Inflammatory macrophage treated with lipopolysaccharide for 1 hour (primary cell): ENCODE results near the gene TP53RK.

ENCODE experiments used
- DNase-seq, 2 donors: peaks; one replicate each; pipeline ENCODE4 v3.0.0-alpha.2; 2020 to 2022

Gene TP53RK

DNA sequence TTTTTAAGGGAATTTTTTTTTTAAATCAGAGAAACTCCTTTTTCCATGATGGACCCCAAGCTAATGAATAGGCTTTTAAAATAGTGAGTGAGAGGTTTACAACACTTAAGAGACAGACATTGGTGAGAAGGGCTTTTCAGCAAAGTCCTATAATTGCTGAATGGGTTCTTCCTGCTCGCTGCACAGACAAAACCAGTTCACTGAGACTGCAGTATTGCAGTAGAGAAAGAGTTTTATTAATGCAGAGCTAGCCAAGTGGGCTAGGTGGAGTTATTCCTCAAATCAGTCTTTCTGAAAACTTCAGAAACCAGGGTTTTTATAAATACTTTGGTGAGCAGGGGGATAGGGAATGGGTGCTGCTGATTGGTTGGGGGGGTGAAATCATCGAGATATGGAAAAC is 17.0 kb upstream of the TP53RK start:
- DNase-seq, result no peak

- DNase-seq, result no peak
Observed at GRCh38 chr20:46705378-46705729, 16.1 kb upstream of the TP53RK start.

DNA sequence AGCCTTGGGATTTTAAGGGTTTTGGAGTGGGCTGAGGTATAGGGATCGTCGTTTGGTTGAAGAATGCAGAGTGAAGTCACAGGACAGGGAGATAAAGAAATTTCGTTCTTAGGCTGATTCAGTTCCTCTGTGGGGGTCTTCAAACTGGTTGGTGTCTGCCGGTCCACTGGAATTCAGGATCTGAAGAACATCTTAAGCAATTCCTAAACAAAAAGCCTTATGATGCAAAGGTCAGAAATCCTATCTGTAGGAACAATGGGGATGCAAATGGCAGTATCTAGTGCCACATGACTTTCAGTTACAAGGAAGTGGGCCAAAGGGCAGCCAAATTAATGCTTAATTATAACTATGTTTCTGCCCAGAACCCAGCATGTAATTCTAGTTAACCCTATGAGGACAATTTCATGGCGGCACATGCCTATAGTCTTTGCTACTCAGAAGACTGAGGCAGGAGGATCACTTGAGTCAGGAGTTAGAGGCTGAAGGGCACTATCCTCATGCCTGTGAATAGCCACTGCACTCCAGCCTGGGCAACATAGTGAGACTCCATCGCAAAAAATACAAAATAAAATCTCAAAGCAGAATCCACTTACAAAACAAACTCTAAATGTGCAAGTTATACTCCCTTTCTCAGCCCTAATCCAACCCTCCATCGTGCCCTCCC is 15.6 kb upstream of the TP53RK start:
- no peak for DNase-seq

- DNase-seq, result no peak
Observed at GRCh38 chr20:46703435-46703834, 14.2 kb upstream of the TP53RK start.

DNA sequence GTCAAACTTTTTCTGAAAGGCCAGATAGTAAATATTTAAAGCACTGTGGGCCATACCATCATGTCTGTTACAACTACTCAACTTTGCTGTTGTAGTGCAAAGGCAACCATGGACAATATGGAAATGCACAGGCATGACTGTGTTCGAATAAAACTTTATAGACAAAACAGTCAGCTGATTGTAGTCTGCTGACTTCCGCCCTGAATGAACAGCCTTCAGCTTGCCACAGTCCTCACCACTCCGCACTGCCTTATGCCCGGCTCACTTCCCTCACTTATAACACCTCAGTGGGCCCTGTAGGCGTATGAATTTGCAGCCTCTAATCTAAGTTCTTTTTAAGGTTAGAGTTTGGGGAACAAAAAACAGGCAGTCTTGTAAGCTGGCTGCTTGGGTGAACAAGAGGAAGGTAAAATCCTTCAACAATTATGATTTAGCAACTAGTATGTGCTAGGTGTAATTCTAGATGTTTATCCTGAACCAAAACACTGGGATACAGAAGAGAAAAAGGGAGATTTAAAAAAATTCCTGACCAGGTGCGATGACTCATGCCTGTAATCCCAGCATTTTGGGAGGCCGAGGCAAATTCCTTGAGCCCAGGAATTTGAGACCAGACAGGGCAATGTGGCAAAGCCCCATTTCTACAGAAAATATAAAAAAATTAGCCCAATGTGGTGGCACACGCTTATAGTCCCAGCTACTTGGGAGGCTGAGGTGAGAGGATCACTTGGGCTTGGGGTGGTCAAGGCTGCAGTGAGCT is 13.4 kb upstream of the TP53RK start:
- DNase-seq, result no peak

DNA sequence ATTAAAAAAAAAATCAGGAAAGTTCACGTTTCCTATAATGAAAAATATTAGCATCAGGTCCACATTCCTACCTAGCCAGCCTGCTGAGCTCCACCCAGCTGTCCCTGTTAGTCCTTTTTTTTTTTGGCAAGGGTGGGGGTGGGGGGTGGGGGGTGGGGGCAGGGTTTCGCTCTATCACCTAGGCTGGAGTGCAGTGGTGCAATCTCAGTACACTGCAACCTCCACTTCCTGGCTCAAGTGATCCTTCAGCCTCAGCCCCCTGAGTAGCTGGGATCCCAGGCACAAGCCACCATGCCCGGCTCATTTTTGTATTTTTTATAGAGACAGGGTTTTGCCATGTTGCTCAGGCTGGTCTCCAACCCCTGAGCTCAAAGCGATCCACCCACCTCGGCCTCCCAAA is 12.7 kb upstream of the TP53RK start:
- DNase-seq, result no peak

DNA sequence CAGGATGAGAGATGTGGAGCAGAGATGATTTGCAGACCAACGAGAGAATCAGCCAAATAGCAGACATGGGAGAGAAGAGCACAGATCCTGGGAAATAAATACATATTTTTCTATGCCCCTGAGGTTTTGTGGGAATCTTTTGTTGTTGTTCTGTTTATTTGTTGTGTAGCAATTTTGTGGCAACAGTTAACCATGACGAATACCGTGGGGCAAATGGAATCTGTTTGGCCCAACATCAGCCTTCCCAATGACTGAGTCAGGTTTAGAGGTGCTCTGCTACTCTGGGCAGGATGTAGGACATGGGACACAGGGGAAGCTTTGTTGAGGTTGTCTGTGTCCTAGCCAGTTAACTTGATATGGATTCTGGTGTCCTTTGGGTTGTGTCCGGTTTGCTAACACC is 12.3 kb upstream of the TP53RK start:
- no peak for DNase-seq

GRCh38 chr20:46701057-46701456 is 11.8 kb upstream of the TP53RK start:
- DNase-seq, result no peak

DNA sequence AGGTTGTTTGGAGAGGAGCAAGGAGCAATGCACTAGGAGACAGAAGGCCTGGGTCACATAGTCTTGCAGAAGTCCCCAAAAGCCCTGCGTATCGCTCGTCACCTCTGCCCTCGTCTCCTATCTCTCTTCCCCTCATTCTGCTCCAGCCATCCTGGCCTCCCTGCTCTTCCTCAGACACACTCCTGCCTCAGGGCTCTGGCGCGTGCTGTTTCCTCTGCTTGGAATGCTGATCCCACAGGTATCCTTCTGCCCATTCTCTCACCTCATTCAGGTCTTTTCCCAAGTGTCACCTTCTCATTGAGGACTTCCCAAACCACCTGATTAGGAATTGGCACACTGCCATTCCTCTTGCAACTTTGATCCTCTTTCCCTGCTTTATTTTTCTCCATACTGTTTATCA is 11.2 kb upstream of the TP53RK start:
- no peak for DNase-seq

DNA sequence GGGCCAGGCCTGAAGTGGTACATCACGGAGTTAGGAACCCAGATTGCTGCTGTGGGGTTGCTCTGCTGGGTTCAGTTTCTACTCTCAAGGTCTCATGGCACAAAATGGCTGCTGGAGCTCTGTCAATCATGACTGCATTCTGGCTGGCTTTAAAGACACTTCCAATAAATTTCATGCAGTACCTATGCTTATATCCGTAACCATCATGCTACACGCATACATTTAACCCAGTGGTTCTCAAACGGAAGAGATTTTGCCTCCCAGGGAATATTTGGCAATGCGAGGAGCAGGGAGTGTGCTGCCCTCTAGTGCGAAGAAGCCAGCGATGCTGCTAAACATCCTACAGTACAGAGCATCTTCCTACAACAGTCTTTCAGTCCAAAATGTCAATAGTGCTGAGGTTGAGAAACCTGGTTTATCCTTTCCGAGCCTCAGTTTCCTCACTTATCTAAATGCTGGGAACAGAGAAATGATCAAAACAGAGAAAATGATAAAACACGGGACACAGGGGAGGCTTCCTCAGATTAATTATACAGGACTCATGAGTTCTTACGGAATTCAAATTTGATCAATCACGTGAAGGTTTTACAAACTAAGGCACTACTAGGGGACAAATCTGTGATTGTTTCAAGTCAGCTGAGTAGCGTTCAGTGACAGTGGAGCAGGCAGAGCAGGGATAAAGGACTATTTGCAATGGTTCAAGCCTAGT is 10.6 kb upstream of the TP53RK start:
- peak in 1 of 2 donors; percentile 60 for DNase-seq

- DNase-seq, result no peak
Observed at GRCh38 chr20:46698788-46699187, 9.5 kb upstream of the TP53RK start.

- no peak for DNase-seq
Observed at GRCh38 chr20:46696791-46697279, 7.6 kb upstream of the TP53RK start.

DNA sequence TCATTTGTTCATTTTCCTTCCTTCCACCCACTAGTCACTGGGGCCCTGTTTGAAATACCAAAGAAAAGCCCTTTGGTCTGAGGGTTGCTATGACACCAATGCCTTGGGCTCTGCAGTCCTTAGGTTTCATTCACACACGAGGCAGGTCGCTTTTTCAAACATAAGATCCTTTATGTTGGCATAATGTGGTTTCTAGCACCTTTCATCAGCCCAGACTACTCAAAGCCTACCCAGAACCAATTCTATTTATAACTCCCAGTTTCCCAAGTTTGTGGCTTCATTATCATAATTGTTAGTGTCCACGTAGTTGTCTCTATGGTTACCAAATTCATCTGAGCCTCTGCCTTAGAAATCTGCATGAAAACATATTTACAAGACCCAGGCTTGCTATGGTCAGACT is 6.6 kb upstream of the TP53RK start:
- DNase-seq, result no peak

GRCh38 chr20:46694484-46694883 is 5.2 kb upstream of the TP53RK start:
- peak; percentile 38 to 59 for DNase-seq

DNA sequence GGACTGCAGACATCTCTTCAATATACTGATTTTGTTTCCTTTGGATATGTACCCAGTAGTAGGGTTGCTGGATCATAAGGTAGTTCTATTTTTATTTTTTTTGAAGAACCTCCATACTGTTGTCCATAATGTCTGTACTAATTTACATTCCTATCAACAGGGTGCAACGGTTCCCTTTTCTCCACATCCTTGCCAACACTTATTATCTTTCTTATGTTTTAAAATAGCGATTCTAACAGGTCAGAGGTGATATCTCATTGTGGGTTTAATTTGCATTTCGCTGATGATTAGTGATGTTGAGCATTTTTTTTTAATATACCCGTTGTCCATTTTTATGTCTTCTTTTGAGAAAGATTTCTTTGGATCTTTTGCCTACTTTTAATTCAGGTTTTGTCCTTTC is 2.0 kb upstream of the TP53RK start:
- DNase-seq, result no peak

DNA sequence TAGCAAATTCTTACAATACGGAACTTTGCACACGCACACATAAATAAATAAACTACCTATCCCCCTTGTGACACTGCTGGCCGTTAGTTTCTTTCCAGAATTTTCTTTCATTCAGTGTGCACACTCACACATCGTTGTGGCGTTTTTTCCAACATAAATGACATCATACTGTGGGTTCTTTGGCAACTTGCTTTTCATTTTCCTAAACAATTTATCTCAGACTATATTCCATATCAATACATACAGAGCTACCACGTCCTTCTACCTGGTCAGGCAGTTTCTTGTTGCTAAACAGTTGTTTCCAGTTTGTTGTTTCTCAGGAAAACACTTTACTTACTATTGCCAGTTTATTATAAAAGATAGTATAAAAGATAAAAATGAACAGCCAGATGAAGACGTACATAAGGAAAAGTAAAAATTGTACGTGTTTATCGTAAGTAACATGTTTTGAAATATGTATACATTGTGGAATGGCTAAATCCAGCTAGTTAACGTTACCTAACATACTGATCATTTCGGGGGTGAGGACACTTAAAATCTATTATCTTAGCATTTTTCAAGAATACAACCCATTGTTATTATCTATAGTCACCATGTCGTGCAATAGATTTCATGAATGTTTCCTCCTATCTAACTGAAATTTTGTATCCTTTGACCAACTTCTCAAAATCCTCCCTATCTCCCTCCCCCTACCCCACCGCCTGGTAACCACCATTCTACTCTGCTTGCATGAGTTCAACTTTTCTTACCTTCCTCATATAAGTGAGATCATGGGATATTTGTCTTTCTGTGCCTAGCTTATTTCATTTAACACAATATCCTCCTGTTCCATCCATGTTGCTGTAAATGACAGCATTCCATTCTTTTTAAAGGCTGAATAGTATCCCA is 1.2 kb upstream of the TP53RK start:
- no peak for DNase-seq

GRCh38 chr20:46689754-46690085 is 476 bp upstream of the TP53RK start:
- no peak for DNase-seq

GRCh38 chr20:46688151-46689081 is 828 bp downstream of the TP53RK start:
- peak in 1 of 2 donors; percentile 24 for DNase-seq

- no peak for DNase-seq
Observed at GRCh38 chr20:46683939-46684750, 5.1 kb downstream of the TP53RK start.

DNA sequence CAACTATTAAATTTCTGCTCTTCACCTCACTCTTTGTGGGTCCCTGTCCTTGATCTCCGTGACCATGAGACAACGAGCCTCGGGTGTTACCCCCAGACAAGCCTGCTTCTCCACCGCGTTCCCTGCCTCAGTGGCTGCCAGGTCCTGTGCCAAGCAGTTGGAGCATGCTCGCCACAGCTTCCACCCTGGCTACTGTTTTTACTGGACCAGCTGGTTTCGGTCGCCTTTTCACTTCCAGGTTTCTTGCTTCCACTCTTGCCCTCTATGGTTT is 5.6 kb downstream of the TP53RK start:
- DNase-seq, result no peak

GRCh38 chr20:46683011-46683667 is 6.1 kb downstream of the TP53RK start:
- DNase-seq, result no peak
